Calu3 (cell line): ENCODE data around the gene CLDND2. TPM values are rescaled to one million over a fixed set of nuclear protein-coding genes. Genes with fewer than 3 reads are reported as not detected.

Experiments
- BruUV-seq: library from RNA; stranded (reverse); fragments of 400-500 nt; replicated peaks from 2 replicates; lab custom pipeline; 2021; lab: Mats Ljungman, UMichigan
- CTCF ChIA-PET: fragments of 300-600 bp; sonication (Branson Sonifier 250); formaldehyde crosslinking; loops from one replicate; lab custom pipeline; 2022; ENCODE audit warnings: antibody characterized with exemption; lab: Charles Lee
- DNase-seq: peaks from one replicate; pipeline ENCODE4 v3.0.0; 2022
- H3K27ac Mint-ChIP-seq: one replicate; pipeline ENCODE4 v1.8.0; 2022; ENCODE audit warnings: mixed read lengths; ENCODE audit not compliant: unreplicated experiment
- H3K27me3 Mint-ChIP-seq: one replicate; pipeline ENCODE4 v1.8.0; 2022; ENCODE audit warnings: mixed read lengths; ENCODE audit not compliant: unreplicated experiment
- H3K36me3 Mint-ChIP-seq: one replicate; pipeline ENCODE4 v1.8.0; 2022; ENCODE audit warnings: mild to moderate bottlenecking, moderate library complexity, mixed read lengths; ENCODE audit not compliant: insufficient read depth, unreplicated experiment
- H3K4me1 Mint-ChIP-seq: one replicate; pipeline ENCODE4 v1.8.0; 2022; ENCODE audit warnings: mild to moderate bottlenecking, low read depth, mixed read lengths; ENCODE audit not compliant: unreplicated experiment
- H3K4me3 Mint-ChIP-seq: one replicate; pipeline ENCODE4 v1.8.0; 2022; ENCODE audit warnings: mild to moderate bottlenecking, low read depth, moderate library complexity, mixed read lengths; ENCODE audit not compliant: unreplicated experiment
- H3K9me3 Mint-ChIP-seq: one replicate; pipeline ENCODE4 v1.8.0; 2022; ENCODE audit warnings: low read depth, mixed read lengths; ENCODE audit not compliant: unreplicated experiment
- intact Hi-C: fragments of 100-400 bp; cut with micrococcal nuclease; formaldehyde crosslinking; loops from one replicate; pipeline ENCODE4 v1.10.0; 2022; ENCODE audit not compliant: unreplicated experiment
- total RNA-seq: library from RNA; stranded (reverse); gene quantifications from 2 replicates; pipeline ENCODE4 v1.2.3, GENCODE V29; 2022
- TF ChIP-seq, protein P1 (sequence below): fragments of 200-600 bp; IDR thresholded peaks from one replicate; pipeline ENCODE4 v1.8.0; 2022; ENCODE audit warnings: antibody characterized with exemption; ENCODE audit not compliant: unreplicated experiment

The CLDND2 gene
- total RNA-seq, 1 experiment from 2014 or later, result 1.2 TPM

DNA sequence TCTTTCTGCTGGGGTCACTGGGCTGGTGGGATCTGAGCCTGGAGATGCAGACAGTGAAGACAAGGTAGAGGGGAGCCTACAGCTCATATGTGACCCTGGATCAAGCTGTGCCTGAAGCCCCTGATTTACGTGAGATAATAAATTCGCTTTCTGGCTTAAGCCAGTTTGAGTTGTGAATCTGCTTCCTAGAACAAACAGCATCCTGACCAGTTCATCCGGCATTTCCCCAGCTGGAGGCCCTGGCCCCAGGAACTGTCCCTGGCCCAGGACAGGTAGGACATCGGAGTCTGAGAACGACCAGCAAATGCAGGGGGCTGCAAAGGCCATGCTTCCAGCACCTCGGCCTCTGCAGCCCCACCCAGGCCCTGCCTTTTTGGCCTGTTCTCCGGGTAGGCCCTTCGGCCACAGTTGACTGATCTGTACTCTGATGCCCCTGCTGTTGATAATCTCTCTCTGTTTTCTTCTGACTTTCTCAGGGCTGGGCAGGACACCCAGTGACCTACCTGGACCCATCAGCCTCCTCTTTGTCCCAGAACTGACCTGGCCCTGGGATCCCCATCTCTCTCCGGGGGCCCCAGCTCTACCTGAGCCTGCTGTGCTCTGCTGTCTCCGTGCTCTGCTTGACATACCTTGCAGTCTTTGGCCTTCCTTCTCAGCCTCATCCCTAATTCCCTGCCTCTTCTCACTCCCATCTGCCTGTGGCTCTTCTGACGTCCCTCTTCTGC, 17.4 kb downstream of the CLDND2 start:
- CTCF ChIA-PET, result interaction anchor here (0.6 kb wide), 1 partner anchor 36 kb away, joined by 3 read pairs; no protein-coding TSS in a partner anchor
- no TSS peak for BruUV-seq
- TF ChIP-seq, protein P1, sequence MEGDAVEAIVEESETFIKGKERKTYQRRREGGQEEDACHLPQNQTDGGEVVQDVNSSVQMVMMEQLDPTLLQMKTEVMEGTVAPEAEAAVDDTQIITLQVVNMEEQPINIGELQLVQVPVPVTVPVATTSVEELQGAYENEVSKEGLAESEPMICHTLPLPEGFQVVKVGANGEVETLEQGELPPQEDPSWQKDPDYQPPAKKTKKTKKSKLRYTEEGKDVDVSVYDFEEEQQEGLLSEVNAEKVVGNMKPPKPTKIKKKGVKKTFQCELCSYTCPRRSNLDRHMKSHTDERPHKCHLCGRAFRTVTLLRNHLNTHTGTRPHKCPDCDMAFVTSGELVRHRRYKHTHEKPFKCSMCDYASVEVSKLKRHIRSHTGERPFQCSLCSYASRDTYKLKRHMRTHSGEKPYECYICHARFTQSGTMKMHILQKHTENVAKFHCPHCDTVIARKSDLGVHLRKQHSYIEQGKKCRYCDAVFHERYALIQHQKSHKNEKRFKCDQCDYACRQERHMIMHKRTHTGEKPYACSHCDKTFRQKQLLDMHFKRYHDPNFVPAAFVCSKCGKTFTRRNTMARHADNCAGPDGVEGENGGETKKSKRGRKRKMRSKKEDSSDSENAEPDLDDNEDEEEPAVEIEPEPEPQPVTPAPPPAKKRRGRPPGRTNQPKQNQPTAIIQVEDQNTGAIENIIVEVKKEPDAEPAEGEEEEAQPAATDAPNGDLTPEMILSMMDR, result no peak
- intact Hi-C loops, result no loop called here
- peaks cover 46% of the 10 kb centered on the region for H3K36me3 Mint-ChIP-seq
- H3K27me3 Mint-ChIP-seq, result no peaks in the 10 kb centered on the region
- no peak overlapping the region for H3K4me3 Mint-ChIP-seq
- DNase-seq, result no peak
- no peak overlapping the region for H3K27ac Mint-ChIP-seq
- no peaks in the 10 kb centered on the region for H3K9me3 Mint-ChIP-seq
- H3K4me1 Mint-ChIP-seq, result peaks cover 15% of the 10 kb centered on the region

DNA sequence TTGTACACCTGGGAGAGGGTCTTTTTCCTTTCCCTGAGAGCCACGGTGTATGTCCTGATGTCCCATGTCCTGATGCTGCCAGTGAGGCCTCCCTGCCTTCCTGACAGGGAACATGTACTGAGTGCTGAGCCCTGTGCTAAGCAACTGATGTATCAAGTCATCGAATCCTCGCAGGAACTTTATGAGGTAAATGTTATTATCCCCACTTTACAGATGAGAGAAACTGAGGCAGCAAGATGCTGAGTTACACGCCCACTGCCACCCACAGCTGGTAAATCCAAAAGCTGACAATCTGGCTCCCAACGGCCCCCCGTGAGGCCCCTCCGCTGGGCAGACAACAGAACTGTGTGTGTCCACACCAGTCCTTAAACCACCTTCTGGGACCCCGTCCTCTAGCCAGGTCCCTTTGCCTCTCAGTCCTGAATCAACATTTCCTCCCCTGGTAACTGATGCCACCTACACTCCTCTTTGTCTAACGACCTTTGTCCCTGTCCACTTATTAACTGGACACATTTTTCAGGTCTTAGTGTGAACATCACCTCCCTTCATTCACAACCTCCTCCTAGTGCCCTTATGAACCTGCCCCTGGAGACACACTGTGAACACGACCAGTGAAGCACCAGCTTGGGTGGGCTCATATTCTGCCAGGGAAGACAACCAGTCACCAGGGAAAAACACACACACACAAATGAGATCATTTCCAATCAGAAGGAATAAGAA, 21.4 kb downstream of the CLDND2 start:
- BruUV-seq, result no TSS peak
- no peak for DNase-seq
- Mint-ChIP-seq H3K27me3 (no peaks in the 10 kb centered on the region), H3K36me3 (peaks cover 52% of the 10 kb centered on the region), H3K9me3 (no peaks in the 10 kb centered on the region), H3K27ac (no peak overlapping the region), H3K4me3 (no peak overlapping the region), H3K4me1 (peaks cover 21% of the 10 kb centered on the region)
- CTCF ChIA-PET, result no interaction called here
- intact Hi-C loops, result no loop called here
- TF ChIP-seq, protein P1, result no peak

DNA sequence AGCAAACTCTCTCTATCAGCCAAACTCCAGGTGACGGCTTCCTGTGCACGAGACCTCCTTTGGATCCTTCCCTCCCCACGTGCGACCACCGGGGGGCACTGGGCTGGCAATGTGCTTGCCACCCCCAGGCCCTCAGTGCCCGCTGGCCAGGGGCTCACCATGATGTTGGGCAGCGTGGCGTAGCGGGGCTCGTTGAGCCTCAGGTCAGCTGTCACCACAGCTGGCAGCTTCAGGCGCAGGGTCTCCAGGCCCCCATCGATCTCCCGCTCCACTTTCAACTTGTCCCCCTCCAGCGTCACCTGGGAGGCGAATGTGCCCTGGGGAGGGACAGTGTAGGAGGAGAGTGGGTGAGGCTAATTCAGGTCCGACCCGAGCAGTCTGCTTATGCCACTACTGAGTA, 22.1 kb downstream of the CLDND2 start:
- H3K27me3 Mint-ChIP-seq, result no peaks in the 10 kb centered on the region
- peaks cover 27% of the 10 kb centered on the region for H3K4me1 Mint-ChIP-seq
- intact Hi-C loops, result no loop called here
- H3K27ac Mint-ChIP-seq, result no peak overlapping the region
- BruUV-seq, result no TSS peak
- TF ChIP-seq, protein P1, result peak; percentile 40
- H3K4me3 Mint-ChIP-seq, result no peak overlapping the region
- CTCF ChIA-PET, result no interaction called here
- no peak for DNase-seq
- H3K9me3 Mint-ChIP-seq, result no peaks in the 10 kb centered on the region
- H3K36me3 Mint-ChIP-seq, result peaks cover 49% of the 10 kb centered on the region

GRCh38 chr19:51345076-51345620, 23.7 kb downstream of the CLDND2 start:
- TF ChIP-seq, protein P1, result no peak
- H3K27ac Mint-ChIP-seq, result no peak overlapping the region
- no peak for DNase-seq
- no peak overlapping the region for H3K4me3 Mint-ChIP-seq
- intact Hi-C loops, result no loop called here
- no peaks in the 10 kb centered on the region for H3K9me3 Mint-ChIP-seq
- peaks cover 37% of the 10 kb centered on the region for H3K4me1 Mint-ChIP-seq
- BruUV-seq, result no TSS peak
- H3K27me3 Mint-ChIP-seq, result no peaks in the 10 kb centered on the region
- CTCF ChIA-PET, result no interaction called here
- H3K36me3 Mint-ChIP-seq, result peaks cover 50% of the 10 kb centered on the region
